GM19238 (cell line): ENCODE data around the gene POU6F2.

ENCODE experiments used
- DNase-seq: peaks from one replicate; pipeline ENCODE4 v3.0.0; 2011; ENCODE audit warnings: low spot score; ENCODE audit not compliant: insufficient read length

POU6F2 gene

GRCh38 chr7:39399986-39400385 lies 422.3 kb downstream of the POU6F2 start:
- no peak for DNase-seq

- DNase-seq: no peak
Observed at GRCh38 chr7:39400836-39401235, 423.1 kb downstream of the POU6F2 start.

- DNase-seq: no peak
Observed at GRCh38 chr7:39402034-39402433, 424.3 kb downstream of the POU6F2 start.

- DNase-seq: no peak
Observed at GRCh38 chr7:39404907-39405306, 427.2 kb downstream of the POU6F2 start.

- DNase-seq: no peak
Observed at GRCh38 chr7:39405581-39405980, 427.9 kb downstream of the POU6F2 start.

DNA sequence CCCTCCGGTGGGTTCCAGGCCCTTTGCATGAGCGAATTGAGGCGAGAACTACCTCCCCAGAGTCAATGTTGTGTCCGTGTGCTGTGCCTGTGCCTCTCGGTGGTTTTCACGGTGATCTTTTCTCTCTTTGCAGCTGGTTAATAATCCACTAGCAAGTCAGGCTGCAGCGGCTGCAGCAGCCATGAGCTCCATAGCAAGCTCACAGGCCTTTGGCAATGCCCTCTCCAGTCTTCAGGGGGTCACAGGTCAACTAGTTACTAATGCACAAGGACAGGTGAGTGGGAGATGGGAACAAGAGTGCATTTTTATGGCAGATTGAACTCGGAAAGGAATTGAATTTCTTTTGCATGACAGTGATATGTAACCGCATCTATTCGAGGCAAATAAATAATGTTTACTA lies 428.8 kb downstream of the POU6F2 start:
- DNase-seq: no peak

- no peak for DNase-seq
Observed at GRCh38 chr7:39407137-39407536, 429.4 kb downstream of the POU6F2 start.

- DNase-seq: no peak
Observed at GRCh38 chr7:39407723-39408122, 430.0 kb downstream of the POU6F2 start.

DNA sequence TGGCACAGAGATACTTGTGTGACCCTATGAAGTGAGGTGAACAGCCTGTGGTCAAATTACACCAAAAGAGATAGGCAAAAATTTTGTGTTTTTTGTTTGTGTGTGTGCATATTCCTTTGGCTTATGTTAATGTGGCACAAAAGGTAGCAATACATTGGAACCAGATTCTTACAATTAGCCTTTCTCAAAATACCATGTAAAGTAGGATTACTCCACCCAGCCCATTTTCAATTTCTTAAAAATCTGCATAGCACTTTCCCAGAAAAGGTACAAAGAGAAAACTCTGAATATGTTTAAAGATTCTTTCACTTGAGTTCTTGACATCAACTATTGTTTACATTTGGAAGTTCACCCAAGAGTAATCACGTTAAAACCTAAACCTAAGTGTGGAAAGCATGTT lies 431.2 kb downstream of the POU6F2 start:
- DNase-seq: no peak

GRCh38 chr7:39410582-39410981 lies 432.9 kb downstream of the POU6F2 start:
- no peak for DNase-seq

DNA sequence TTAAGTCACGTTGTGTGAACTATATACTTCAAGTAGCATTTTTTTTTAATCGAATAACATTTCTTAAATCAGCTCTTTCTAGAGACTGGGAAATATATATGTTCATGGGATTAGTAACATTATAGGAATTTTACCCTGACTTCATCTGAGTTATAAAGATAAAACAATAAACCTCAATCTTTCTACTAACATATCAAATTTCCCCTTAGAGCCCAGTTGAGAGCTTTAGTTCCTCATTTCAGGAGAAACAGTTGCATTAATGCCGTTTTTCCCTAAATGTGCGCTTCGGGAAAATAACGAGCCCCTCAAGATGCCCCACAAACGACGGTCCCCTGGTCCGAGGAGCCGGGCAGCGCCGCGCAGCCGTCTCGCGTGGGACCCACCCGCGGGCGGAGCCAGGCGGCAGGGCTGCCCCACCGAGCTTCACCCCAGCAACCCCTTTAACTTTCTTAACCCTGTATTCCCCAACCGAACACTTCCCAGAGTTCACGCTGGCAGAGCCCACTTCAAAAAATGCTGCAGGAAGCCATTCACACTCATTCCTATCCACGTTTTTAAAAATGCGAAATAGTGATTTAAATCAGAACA lies 436.0 kb downstream of the POU6F2 start:
- no peak for DNase-seq

DNA sequence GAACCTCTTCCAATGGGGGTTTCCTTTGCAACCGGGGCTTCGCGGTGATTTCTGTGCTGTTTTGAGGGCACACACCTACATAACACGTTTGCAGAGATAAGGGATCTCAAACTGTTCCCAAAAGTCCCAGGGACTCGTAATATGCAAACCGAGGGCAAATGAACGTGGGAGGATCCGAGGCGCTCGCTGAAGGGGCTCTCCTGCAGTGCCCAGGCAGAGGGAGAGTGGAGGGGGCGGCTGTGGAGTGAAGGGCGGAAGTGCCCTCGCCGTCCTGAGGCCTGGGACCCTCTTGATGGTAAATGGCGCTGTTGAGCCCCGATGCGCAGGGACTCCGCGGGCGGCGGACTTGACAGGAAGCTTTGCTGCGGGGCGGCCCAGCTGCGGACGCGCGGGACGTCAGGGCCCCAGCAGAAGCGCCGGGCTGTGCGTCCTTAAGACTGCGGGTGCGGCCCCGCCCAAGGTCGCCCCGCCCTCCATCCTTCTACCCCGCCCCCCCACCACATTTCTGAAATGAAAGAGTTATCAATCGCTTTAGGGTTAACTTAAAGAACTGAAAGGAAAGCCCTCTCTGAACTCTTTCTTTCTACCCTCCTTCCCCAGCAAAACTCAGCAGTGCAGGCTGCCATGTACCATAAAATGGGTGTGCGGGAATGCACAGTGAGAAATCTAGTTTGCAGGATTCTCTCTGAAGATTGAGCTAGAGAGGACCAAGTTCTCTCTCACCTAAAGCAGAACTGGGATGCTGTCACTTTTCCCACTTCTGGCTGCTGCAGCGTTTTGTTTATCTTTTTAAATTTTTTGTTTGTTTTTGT lies 436.7 kb downstream of the POU6F2 start:
- DNase-seq: peak; percentile 30

DNA sequence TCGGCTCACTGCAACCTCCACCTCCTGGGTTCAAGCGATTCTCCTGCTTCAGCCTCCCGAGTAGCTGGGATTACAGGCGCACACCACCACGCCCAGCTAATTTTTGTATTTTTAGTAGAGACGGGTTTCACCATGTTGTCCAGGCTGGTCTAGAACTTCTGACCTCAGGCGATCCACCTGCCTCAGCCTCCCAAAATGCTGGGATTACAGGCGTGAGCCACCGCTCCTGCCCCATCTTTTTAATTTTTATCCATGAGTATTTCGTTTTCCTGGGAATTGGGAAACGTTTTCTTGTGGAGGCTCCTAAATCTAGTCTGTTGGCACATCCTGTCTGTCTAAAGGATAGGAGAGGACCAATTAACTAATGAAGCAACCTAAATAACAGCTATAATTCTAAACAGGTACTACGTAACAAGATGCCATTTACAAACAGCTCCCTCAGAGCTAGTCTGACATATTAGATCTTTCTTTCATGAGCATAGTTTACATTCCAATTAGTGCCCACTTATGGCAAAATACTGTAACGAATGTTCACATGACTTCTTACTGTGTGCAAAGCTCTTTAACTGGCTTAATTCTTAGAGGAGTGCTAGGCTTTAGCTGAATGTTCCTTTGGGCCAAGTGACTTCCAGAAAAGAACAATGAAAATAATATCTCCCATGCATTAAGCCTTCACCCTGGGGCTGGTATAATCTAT lies 437.5 kb downstream of the POU6F2 start:
- no peak for DNase-seq

GRCh38 chr7:39416866-39417265 lies 439.2 kb downstream of the POU6F2 start:
- DNase-seq: no peak

GRCh38 chr7:39417642-39418041 lies 439.9 kb downstream of the POU6F2 start:
- DNase-seq: no peak

DNA sequence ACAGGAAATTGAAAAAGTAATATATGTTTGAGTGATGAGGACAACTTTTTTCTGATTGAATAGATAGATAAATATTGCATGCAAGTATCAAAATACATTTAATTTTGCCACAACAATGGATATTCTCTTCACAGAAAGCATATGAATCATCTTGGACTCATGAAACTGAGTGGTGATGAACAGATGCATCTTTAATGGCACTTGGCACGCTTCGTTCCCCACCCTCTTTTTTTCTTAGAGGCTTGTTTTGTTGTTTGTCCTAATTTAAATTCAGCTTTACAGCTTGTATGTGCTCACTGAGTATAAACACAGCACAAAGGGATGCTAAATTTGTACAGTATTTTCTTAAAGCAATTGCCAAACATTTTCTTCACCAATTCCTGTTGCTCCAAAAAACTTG lies 443.5 kb downstream of the POU6F2 start:
- DNase-seq: no peak

GRCh38 chr7:39421661-39422060 lies 444.0 kb downstream of the POU6F2 start:
- no peak for DNase-seq

DNA sequence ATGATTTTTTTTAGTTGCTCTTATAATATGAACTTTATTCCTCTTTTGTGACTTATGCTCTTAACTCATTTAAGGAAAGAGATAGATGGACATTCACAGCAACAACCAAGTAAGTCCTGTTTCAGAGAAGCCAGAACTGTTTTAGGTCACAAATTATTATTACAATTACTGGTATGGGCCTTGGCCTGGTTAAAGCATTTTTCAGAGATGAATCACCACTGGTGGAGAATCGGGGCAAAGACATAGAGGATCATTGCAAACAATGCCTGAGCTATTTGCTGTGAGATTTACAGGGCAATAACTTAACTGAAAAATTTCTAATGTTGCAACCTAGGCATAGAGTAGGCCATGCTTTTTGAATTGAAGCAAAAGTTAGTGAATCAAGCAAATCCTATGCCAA lies 450.5 kb downstream of the POU6F2 start:
- no peak for DNase-seq

DNA sequence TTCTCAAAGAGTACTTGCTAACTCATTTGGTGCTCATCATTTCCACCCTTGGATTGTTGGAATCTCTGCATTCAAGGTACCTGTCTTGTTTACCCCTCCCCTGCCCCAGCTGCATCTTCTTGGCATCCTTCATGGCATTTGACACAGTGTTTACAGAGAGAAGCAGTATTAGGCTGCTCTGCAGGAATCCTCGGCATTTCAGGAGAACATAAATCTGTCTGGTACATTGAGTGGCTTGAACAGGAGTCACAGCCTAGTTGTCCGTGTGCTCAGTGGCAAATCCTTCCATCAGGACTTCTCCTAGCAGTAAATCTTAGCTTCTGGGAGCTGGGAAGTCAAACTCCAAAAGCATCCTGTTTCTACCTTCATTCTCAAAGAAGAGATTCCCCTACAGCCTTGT lies 451.7 kb downstream of the POU6F2 start:
- DNase-seq: no peak

- DNase-seq: no peak
Observed at GRCh38 chr7:39430441-39430840, 452.7 kb downstream of the POU6F2 start.

DNA sequence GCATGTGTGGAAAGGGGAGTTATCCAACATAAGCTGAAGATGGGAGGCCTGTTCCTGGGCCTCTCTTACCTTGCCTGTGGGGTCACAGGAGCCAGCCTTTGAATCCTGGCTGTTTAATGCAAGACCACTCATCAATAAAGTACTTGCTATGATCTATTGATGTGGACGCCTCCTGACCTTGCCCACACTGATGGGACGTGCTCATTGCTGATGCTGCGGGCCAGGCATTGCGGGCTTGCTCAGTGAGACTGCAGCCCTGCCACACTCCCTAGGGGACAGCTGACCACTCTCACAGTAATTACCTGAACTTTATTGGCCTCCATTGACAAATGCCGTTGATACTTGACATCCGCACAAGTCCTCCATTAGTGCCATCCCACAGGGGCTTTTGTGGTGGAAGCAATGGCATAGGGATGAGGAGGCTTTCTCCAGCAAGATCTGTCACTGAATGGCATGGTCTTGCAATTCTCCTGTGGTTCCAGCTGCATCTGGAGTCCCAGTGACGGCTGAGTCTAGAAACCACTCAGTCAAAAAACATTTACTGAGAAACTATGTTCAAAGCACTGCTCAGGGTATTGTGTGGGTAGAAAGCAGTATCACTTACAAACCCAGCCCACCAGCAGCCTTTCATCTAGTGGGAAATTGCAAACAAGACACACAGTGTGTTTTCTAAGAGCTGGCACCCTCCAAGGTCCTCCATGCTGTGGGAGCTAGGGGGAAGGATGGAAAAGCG lies 453.4 kb downstream of the POU6F2 start:
- DNase-seq: no peak

- no peak for DNase-seq
Observed at GRCh38 chr7:39432368-39432767, 454.7 kb downstream of the POU6F2 start.
